Lung (tissue), 12 donors: ENCODE results near the gene CARD6. TPM values are rescaled to one million over a fixed set of nuclear protein-coding genes. Genes with fewer than 3 reads are reported as not detected.
A peak's percentile ranks its signal among the peaks of the same experiment; 100 is the strongest.

Experiments
- ATAC-seq: fragments of 200-7000 bp; cut with Tn5 transposase; one replicate; pipeline ENCODE4 v1.9.1; 2020; ENCODE audit warnings: moderate number of reproducible peaks; ENCODE audit not compliant: insufficient read depth, low FRiP score
- DNase-seq, 3 donors: peaks; one replicate each; pipeline ENCODE4 v3.0.0-alpha.2; 2013 to 2017
- H3K27ac ChIP-seq, 2 donors: one replicate each; pipeline ENCODE4 v1.5.1; 2013; ENCODE audit warnings: mild to moderate bottlenecking in 2 of 2, moderate library complexity in 2 of 2, control low read depth in 1 of 2, inconsistent platforms in 1 of 2, low read depth in 1 of 2, low read length in 1 of 2
- H3K27me3 ChIP-seq, 3 donors: one replicate each; pipeline ENCODE4 v1.5.1; 2013; ENCODE audit warnings: low read length in 2 of 3; ENCODE audit not compliant: control insufficient read depth in 3 of 3, insufficient read depth in 3 of 3
- H3K36me3 ChIP-seq, 4 donors: one replicate each; pipeline ENCODE4 v1.5.1; 2013; ENCODE audit warnings: low read length in 4 of 4, mild to moderate bottlenecking in 1 of 4, moderate library complexity in 1 of 4; ENCODE audit not compliant: control insufficient read depth in 4 of 4, insufficient read depth in 4 of 4
- H3K4me1 ChIP-seq, 5 donors: one replicate each; pipeline ENCODE4 v1.5.1; 2013; ENCODE audit warnings: low read length in 5 of 5, mild to moderate bottlenecking in 2 of 5, moderate library complexity in 1 of 5; ENCODE audit not compliant: control insufficient read depth in 5 of 5, insufficient read depth in 5 of 5
- H3K4me3 ChIP-seq: one replicate; pipeline ENCODE4 v1.5.1; 2013; ENCODE audit warnings: mild to moderate bottlenecking, control low read depth, moderate library complexity
- H3K9ac ChIP-seq, 2 donors: one replicate each; pipeline ENCODE4 v1.5.1; 2013; ENCODE audit warnings: low read length in 2 of 2, control low read depth in 1 of 2; ENCODE audit not compliant: insufficient read depth in 1 of 2
- H3K9me3 ChIP-seq, 4 donors: one replicate each; pipeline ENCODE4 v1.5.1; 2013; ENCODE audit warnings: low read length in 3 of 4, mild to moderate bottlenecking in 1 of 4, moderate library complexity in 1 of 4; ENCODE audit not compliant: control insufficient read depth in 4 of 4, insufficient read depth in 3 of 4
- WGBS, 2 donors: extraction: QIAGEN DNeasy Blood & Tissue Kit; methylation state at CpG; one replicate each; pipeline ENCODE4 v1.1.7; 2013; 5-methylcytosine and 5-hydroxymethylcytosine counted together
- polyA plus RNA-seq, 2 donors: library from polyadenylated mRNA; stranded (reverse); fragments of 200-250 nt; gene quantifications; one replicate each; pipeline ENCODE4 v1.2.1, GENCODE V29; 2013
- total RNA-seq, 2 donors: library from RNA; depleted of rRNA in 1 of 2; stranded (reverse); fragments of >200 nt in 1 of 2; gene quantifications; one replicate each; pipeline ENCODE4 v1.2.1, GENCODE V29; 2014 to 2021
- TF ChIP-seq, protein P1 (sequence below): IDR thresholded peaks from 2 replicates; pipeline ENCODE4 v1.5.1; 2012; ENCODE audit warnings: mild to moderate bottlenecking; ENCODE audit errors: control extremely low read depth, extremely low read depth
- donor health status: control.
- donor health status: control.
- donor health status: Bipolar disorder and iron deficiency.
- donor health status: healthy.
- donor health status: DM: yes; HTN: yes; CAD: no.

The CARD6 gene
- total and polyA plus RNA-seq, 4 donors: 6.2 to 15.9 (median 12.7) TPM

DNA sequence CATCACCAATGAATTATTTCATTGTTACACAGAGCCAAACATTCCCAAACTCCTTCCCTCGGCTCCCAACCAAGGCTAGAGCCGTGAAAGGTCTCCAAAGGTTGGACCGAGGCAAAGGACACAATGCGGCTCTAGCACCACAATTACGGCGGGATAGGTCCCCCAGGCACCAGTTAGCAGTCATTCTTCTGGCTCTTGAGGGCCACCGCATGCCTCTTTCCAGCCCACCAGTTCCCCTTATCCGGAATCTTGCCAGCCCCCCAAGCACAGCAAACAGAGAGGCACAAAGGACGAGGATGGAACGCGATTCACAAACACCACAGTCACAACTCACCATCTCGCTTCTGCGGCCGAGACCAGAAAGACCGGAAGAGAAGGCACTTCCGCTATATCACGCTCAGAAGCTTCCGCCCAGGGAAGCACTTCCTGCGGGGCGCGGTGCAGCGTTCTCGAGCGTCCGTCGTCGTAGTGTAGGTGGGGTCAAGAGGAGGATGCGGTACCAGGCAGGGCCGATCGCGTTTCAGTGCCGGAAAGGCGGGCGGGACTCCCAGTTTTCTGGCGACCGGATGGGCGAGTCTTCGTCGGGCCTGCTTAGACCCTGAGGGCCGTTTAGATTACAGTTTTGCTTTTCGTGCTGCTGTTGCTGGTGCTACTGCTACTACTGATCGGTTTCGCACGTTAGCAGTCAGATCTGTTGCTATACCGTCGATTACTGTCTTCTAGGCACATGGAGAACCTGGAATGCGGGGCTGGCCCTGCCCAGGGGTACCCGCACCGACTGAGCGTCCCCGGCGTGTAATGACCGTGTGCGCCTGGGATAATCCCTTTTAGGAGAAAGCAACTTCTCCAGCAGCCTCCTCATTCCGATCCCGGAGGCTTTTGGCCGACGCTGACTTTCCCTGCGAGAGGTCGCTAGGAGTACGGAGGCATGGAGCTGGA lies 6.0 kb upstream of the CARD6 start, which contains the start of gene RPL37:
Gene RPL37, minus strand, starts transcription at position 374 of the 939 bp plus-strand sequence. Its CDS starts 37 bp downstream, at position 337.
- H3K27me3 ChIP-seq: no peaks in the 10 kb centered on the region
- peak within 1 kb of the TSS; percentile 96 to 97 for H3K27ac ChIP-seq
- TF ChIP-seq, protein P1, sequence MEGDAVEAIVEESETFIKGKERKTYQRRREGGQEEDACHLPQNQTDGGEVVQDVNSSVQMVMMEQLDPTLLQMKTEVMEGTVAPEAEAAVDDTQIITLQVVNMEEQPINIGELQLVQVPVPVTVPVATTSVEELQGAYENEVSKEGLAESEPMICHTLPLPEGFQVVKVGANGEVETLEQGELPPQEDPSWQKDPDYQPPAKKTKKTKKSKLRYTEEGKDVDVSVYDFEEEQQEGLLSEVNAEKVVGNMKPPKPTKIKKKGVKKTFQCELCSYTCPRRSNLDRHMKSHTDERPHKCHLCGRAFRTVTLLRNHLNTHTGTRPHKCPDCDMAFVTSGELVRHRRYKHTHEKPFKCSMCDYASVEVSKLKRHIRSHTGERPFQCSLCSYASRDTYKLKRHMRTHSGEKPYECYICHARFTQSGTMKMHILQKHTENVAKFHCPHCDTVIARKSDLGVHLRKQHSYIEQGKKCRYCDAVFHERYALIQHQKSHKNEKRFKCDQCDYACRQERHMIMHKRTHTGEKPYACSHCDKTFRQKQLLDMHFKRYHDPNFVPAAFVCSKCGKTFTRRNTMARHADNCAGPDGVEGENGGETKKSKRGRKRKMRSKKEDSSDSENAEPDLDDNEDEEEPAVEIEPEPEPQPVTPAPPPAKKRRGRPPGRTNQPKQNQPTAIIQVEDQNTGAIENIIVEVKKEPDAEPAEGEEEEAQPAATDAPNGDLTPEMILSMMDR: no peak
- H3K4me1 ChIP-seq: peaks cover 0 to 30% (median 6%) of the 10 kb centered on the region in 5 donors
- peak within 1 kb of the TSS; percentile 98 to 100 for H3K9ac ChIP-seq
- H3K36me3 ChIP-seq: peaks cover 17 to 40% (median 24%) of the 10 kb centered on the region in 4 donors
- peak within 1 kb of the TSS; percentile 86 for H3K4me3 ChIP-seq
- DNase-seq (peak; percentile 97 to 99 (median 98)), ATAC-seq (peak; percentile 98)
- H3K9me3 ChIP-seq: no peaks in the 10 kb centered on the region
- 4 to 6% methylated on average over 61 of the region's 61 CpGs for whole genome bisulfite sequencing, 2 donors

DNA sequence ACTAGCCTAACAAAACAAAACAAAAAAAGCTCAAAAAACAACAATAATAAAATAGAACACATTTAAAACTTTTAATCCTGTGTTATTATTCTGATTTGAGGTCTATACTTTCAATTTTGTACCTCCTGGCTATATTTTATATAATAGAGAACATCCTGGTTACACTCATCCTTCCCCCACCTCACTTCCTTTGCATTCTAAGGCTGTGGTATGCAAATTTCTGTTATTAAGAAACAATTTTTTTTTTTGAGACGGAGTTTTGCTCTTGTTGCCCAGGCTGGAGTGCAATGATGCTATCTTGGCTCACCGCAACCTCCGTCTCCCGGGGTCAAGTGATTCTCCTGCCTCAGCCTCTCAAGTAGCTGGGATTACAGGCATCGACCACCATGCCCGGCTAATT lies 3.1 kb upstream of the CARD6 start:
- H3K4me3 ChIP-seq: no peak overlapping the region
- H3K36me3 ChIP-seq: peaks cover 4 to 12% (median 8%) of the 10 kb centered on the region in 4 donors
- no peak for DNase-seq
- H3K27ac ChIP-seq: no peak overlapping the region
- WGBS, 2 donors: 66 to 86% methylated on average over 6 of the region's 6 CpGs
- H3K4me1 ChIP-seq: peaks cover 2 to 32% (median 4%) of the 10 kb centered on the region in 5 donors
- H3K9me3 ChIP-seq: no peaks in the 10 kb centered on the region
- H3K9ac ChIP-seq: no peak overlapping the region
- no peaks in the 10 kb centered on the region for H3K27me3 ChIP-seq
- TF ChIP-seq, protein P1: no peak
- ATAC-seq: no peak

DNA sequence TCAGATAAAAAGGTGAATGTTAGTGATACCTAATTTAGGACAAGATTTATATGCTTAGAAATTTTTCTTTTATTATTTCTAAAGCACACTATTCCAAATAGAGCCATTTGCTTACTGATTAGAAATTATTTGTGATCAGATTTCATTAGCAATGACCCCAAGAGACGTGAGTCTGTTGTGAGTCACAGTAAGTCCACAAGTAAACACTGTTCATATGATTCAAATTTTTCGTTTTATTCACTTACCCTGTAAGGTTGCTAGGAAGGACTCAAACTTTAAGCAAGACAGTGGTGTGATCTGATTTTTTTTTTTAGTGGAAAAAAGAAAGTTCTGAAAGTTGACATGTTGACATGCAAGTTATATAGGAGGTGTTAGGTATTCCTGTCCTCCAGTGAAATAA lies 1.2 kb downstream of the CARD6 start:
- H3K4me1 ChIP-seq: peaks cover 0 to 8% (median 4%) of the 10 kb centered on the region in 5 donors
- WGBS, 2 donors: 26 to 50% methylated on average over 2 of the region's 2 CpGs
- no peaks in the 10 kb centered on the region for H3K9me3 ChIP-seq
- H3K9ac ChIP-seq: peak overlapping the region in 1 of 2 donors; percentile 69
- no peak for ATAC-seq
- DNase-seq: no peak
- no peak overlapping the region for H3K4me3 ChIP-seq
- TF ChIP-seq, protein P1: no peak
- H3K27ac ChIP-seq: peak overlapping the region in 1 of 2 donors; percentile 1
- H3K36me3 ChIP-seq: peaks cover 0 to 7% (median 2%) of the 10 kb centered on the region in 4 donors
- no peaks in the 10 kb centered on the region for H3K27me3 ChIP-seq
